K562 (cell line): ENCODE data around the gene CDCP2. TPM values are rescaled to one million over a fixed set of nuclear protein-coding genes. Genes with fewer than 3 reads are reported as not detected.

Source experiments
- COPS2 ChIP-seq: fragments of 450-650 bp; conservative IDR thresholded peaks from 2 replicates; pipeline ENCODE4 v1.6.1; 2016; ENCODE audit warnings: mild to moderate bottlenecking, moderate library complexity
- FOXK2 ChIP-seq, 2 experiments: fragments of 450-650 bp; IDR thresholded peaks in 1 of 2; conservative IDR thresholded peaks in 1 of 2; 2 replicates each; pipeline ENCODE4 v1.6.1; 2016; ENCODE audit warnings: low read depth in 2 of 2, mild to moderate bottlenecking in 1 of 2
- HDGF ChIP-seq: fragments of 450-650 bp; IDR thresholded peaks from 2 replicates; pipeline ENCODE4 v1.6.1; 2016
- NFIC ChIP-seq: fragments of 450-650 bp; IDR thresholded peaks from 2 replicates; pipeline ENCODE4 v1.6.1; 2017; ENCODE audit warnings: mild to moderate bottlenecking, inconsistent platforms
- NFYB ChIP-seq: IDR thresholded peaks from 2 replicates; pipeline ENCODE4 v1.6.1; 2011; ENCODE audit warnings: mild to moderate bottlenecking, moderate library complexity; ENCODE audit not compliant: insufficient read length; ENCODE audit errors: extremely low read depth
- SRF ChIP-seq, 2 experiments: fragments of 250-450, 450-650 bp in 1 of 2; sonication (Bioruptor Pico) in 1 of 2; sonication (generic) in 1 of 2; formaldehyde crosslinking; IDR thresholded peaks; 2 replicates each; pipeline versions ENCODE4 v1.5.0 to v1.5.1; 2020 to 2022; ENCODE audit warnings: mild to moderate bottlenecking in 1 of 2, missing genetic modification reagents in 1 of 2
- ZNF212 ChIP-seq: fragments of 450-650 bp; formaldehyde crosslinking; IDR thresholded peaks from 2 replicates; pipeline ENCODE4 v1.4.0; 2020; ENCODE audit warnings: mild to moderate bottlenecking
- ZNF699 ChIP-seq: fragments of 250-450 bp; sonication (Bioruptor Pico); IDR thresholded peaks from 2 replicates; pipeline ENCODE4 v1.8.0; 2021; ENCODE audit warnings: mild to moderate bottlenecking, moderate library complexity; ENCODE audit not compliant: insufficient replicate concordance
- ZSCAN32 ChIP-seq: fragments of 450-650 bp; formaldehyde crosslinking; IDR thresholded peaks from 2 replicates; pipeline ENCODE4 v1.4.0; 2020; ENCODE audit warnings: mild to moderate bottlenecking, moderate library complexity
- polyA plus RNA-seq, 8 experiments: library from polyadenylated mRNA; depleted of rRNA in 4 of 8; stranded (reverse) in 5 of 8; unstranded in 3 of 8; fragments of >200 nt; fragmentation: Nextera tagmentation in 2 of 8; fragmentation: Illumina TruSeq in 1 of 8; extraction: Ambion mirVana in 2 of 8; extraction: Trizol in 1 of 8; gene quantifications; 2 replicates each; pipeline versions ENCODE4 v1.2.1 to v1.2.3, GENCODE V29; 2011 to 2014; ENCODE audit warnings: inconsistent platforms in 1 of 8, missing spikeins in 1 of 8
- total RNA-seq, 7 experiments: library from RNA; depleted of rRNA in 6 of 7; stranded (reverse); fragments of >200 nt in 6 of 7; fragmentation: Illumina TruSeq in 2 of 7; extraction: Trizol in 2 of 7; gene quantifications; 2 replicates each; pipeline versions ENCODE4 v1.2.1 to v1.2.3, GENCODE V29; 2011 to 2021; ENCODE audit warnings: low replicate concordance in 1 of 7
- TF ChIP-seq, protein P1 (sequence below): IDR thresholded peaks from 2 replicates; pipeline ENCODE4 v1.6.1; 2014; ENCODE audit warnings: antibody characterized with exemption
- TF ChIP-seq, protein P2 (sequence below), 2 experiments: IDR thresholded peaks; 2 replicates each; pipeline ENCODE4 v1.6.1; 2011; ENCODE audit warnings: borderline replicate concordance in 1 of 2, control low read depth in 1 of 2, low read depth in 1 of 2, low read length in 1 of 2, mild to moderate bottlenecking in 1 of 2, mixed read lengths in 1 of 2, moderate library complexity in 1 of 2; ENCODE audit not compliant: insufficient read depth in 1 of 2, insufficient read length in 1 of 2, poor library complexity in 1 of 2, severe bottlenecking in 1 of 2; ENCODE audit errors: extremely low read depth in 1 of 2
- TF ChIP-seq, protein P3 (sequence below): fragments of 200-400 bp; formaldehyde crosslinking; IDR thresholded peaks from 2 replicates; pipeline ENCODE4 v1.6.1; 2017; ENCODE audit warnings: mild to moderate bottlenecking, low read depth, low read length, moderate library complexity

Gene CDCP2
- total and polyA plus RNA-seq, 9 of the 15 experiments (the other 6 are each of a cell fraction or from before 2014, with no cell fraction given): not detected

DNA sequence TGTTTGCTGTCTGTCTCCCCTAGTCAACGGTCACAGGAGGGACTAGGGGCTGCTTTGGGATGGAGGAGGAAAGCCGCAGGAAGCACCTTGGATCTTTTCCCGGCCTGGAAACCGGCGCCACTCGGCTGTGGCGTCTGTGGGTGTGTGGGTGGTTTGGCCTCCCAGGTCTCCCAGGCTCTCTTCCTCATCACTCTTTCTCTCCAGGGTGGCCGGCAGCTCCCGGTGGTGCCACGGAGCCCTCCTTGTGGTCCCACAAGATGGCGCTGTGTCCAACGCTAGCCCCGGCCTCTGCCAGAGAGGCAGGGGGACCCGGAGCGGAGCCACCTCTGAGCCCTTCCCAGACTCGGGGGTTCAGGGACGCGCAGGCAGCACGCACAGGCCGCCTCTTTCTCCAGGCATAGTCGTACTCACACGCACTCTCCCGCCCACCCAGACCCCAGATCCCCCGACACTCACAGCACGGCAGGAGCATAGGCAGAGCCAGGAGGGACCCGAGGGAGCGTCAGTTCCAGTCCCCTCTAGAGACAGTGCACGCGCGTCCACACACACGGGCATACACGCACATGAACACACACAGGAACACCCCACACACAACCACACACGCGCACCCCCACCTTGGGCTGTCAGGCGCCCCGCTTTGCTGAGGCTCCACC is 31.2 kb downstream of the CDCP2 start (continued):
- no peak for TF ChIP-seq ZNF699 (CRISPR knock-in tag)
- no peak for TF ChIP-seq HDGF
- no peak for TF ChIP-seq FOXK2 (conservative IDR thresholded peaks at IDR 0.05 in 1 of 2, IDR thresholded peaks at IDR 0.05 in 1 of 2; ENCODE audit: low read depth in 2 of 2)
- TF ChIP-seq, protein P1, sequence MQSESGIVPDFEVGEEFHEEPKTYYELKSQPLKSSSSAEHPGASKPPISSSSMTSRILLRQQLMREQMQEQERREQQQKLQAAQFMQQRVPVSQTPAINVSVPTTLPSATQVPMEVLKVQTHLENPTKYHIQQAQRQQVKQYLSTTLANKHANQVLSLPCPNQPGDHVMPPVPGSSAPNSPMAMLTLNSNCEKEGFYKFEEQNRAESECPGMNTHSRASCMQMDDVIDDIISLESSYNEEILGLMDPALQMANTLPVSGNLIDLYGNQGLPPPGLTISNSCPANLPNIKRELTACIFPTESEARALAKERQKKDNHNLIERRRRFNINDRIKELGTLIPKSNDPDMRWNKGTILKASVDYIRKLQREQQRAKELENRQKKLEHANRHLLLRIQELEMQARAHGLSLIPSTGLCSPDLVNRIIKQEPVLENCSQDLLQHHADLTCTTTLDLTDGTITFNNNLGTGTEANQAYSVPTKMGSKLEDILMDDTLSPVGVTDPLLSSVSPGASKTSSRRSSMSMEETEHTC: no peak
- no peak for TF ChIP-seq COPS2
- TF ChIP-seq NFYB: no peak
- TF ChIP-seq, protein P2, sequence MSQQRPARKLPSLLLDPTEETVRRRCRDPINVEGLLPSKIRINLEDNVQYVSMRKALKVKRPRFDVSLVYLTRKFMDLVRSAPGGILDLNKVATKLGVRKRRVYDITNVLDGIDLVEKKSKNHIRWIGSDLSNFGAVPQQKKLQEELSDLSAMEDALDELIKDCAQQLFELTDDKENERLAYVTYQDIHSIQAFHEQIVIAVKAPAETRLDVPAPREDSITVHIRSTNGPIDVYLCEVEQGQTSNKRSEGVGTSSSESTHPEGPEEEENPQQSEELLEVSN (IDR thresholded peaks at IDR 0.05; ENCODE audit: borderline replicate concordance in 1 of 2, extremely low read depth in 1 of 2, insufficient read depth in 1 of 2, insufficient read length in 1 of 2, low read depth in 1 of 2, low read length in 1 of 2, poor library complexity in 1 of 2, severe bottlenecking in 1 of 2): no peak
- no peak for TF ChIP-seq ZSCAN32 (CRISPR knock-in tag)
- TF ChIP-seq ZNF212 (CRISPR knock-in tag): no peak
- TF ChIP-seq SRF (CRISPR knock-in tag; IDR thresholded peaks at IDR 0.05): peak in 1 of 2 experiments; percentile 93; a peak in 1 of 4 replicates
- TF ChIP-seq NFIC: no peak
- TF ChIP-seq, protein P3, sequence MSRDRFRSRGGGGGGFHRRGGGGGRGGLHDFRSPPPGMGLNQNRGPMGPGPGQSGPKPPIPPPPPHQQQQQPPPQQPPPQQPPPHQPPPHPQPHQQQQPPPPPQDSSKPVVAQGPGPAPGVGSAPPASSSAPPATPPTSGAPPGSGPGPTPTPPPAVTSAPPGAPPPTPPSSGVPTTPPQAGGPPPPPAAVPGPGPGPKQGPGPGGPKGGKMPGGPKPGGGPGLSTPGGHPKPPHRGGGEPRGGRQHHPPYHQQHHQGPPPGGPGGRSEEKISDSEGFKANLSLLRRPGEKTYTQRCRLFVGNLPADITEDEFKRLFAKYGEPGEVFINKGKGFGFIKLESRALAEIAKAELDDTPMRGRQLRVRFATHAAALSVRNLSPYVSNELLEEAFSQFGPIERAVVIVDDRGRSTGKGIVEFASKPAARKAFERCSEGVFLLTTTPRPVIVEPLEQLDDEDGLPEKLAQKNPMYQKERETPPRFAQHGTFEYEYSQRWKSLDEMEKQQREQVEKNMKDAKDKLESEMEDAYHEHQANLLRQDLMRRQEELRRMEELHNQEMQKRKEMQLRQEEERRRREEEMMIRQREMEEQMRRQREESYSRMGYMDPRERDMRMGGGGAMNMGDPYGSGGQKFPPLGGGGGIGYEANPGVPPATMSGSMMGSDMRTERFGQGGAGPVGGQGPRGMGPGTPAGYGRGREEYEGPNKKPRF: no peak
